Hepatocyte (in vitro differentiated cells): ENCODE data around the gene ARID2.

Experiments
- CTCF ChIP-seq: fragments of 200-600 bp; sonication (generic); IDR thresholded peaks from 2 replicates; pipeline ENCODE4 v1.5.1; 2016; ENCODE audit warnings: antibody characterized with exemption, mild to moderate bottlenecking; ENCODE audit not compliant: poor library complexity
- EZH2 ChIP-seq: fragments of 200-600 bp; sonication (generic); IDR thresholded peaks from 2 replicates; pipeline ENCODE4 v1.6.1; 2016; ENCODE audit warnings: antibody characterized with exemption, mild to moderate bottlenecking, borderline replicate concordance

DNA sequence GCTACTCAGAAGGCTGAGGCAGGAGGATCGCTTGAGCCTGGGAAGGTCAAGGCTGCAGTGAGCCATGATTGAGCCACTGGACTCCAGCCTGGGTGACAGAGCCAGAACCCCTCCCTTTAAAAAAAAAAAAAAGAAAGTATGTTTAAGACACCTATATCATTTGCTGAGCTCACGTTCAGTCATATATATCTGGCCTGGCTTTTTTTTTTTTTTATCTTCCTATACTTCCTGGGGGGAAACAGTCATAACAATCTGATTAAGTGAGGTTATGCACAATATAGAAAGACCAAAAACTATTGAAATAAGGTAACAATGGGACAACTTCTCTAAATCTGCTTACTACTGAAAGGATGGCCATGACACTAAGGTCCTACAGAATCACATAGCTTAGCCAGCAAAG, 9.4 kb upstream of the ARID2 start:
- TF ChIP-seq EZH2 (no peak), CTCF (no peak)
